GM19372 (cell line): ENCODE data around the gene CUL1.

Source experiments
- ATAC-seq: cut with Tn5 transposase; IDR thresholded peaks from one replicate; pipeline ENCODE4 v1.9.1; 2021; ENCODE audit warnings: mild to moderate bottlenecking, low read depth, moderate library complexity; ENCODE audit not compliant: unreplicated experiment

CUL1 gene

GRCh38 chr7:148750442-148751355, 52.0 kb downstream of the CUL1 start:
- no peak for ATAC-seq

- no peak for ATAC-seq
These were observed 54.5 kb downstream of the CUL1 start for GRCh38 chr7:148753224-148753623.

DNA sequence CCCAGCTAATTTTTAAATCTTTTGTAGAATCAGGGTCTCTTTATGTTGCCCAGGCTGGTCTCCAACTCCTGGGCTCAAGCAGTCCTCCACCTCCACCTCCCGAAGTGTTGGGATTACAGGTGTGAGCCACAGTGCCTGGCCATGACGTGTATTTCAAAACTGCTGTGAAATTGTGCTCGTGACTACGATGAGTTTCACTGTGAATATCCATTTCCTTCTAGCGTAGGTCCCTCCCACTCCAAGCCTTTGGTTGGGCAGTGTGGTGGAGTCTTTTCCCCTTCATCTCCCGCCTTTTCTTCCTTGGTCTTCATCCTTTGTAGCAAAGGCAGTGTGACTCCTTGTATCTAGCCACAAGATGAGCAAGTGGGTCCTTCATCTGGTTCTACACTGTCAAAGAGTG, 56.2 kb downstream of the CUL1 start:
- no peak for ATAC-seq

- ATAC-seq, result no peak
These were observed 63.0 kb downstream of the CUL1 start for GRCh38 chr7:148761499-148762278.

- ATAC-seq, result no peak
These were observed 64.9 kb downstream of the CUL1 start for GRCh38 chr7:148763622-148764021.

DNA sequence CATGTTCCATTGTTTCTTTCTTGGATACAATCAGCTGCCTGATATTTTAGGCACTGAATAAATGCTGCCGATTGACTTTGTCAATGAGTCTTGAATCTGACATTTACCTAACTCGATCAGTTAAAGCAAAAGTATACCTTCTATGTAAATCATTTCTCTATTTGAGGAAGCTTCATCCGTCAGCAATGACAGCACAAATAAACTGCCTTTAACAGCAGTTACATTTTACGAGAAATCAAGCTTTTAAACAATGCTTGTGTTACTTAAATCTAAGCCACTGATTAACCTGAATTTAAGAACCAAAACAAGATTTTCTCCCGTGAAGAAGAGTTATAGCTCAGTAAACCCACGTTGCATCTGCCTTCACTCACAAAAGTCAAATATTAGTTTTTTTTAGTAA, 71.3 kb downstream of the CUL1 start:
- ATAC-seq, result no peak

DNA sequence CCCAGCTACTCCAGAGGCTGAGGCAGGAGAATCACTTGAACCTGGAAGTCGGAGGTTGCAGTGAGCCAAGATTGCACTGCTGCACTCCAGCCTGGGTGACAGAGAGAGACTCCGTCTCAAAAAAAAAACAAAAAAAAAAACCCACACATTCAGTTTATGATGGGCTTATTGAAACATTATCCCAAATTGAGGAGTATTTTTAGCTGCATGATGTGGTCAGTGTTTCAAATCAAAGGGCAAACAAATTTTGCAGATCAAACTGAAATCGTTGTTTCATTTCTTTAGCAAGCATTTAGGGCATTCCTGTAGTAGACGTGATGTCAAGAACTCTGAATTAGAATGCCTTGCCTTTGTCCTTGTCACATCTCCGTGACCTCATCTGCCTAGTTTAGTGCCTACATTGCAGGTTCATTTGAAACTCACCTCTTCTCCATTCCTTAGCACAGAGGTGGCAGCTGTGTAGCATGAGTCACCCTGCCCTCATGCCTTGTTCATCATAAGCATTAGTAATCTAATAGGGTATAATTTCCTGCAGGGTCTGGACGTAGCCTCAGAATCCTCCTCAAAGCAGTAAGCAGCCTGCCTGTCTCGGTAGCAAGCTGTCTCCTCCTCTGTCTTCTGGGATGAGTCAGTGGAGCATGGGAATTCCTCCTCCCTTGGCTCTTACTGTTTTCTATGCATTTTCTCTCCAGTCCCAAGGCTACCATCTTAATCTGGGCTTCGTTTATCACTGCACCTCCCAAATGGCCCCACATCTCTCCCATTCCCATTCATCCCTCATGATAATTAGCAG, 73.8 kb downstream of the CUL1 start:
- no peak for ATAC-seq

DNA sequence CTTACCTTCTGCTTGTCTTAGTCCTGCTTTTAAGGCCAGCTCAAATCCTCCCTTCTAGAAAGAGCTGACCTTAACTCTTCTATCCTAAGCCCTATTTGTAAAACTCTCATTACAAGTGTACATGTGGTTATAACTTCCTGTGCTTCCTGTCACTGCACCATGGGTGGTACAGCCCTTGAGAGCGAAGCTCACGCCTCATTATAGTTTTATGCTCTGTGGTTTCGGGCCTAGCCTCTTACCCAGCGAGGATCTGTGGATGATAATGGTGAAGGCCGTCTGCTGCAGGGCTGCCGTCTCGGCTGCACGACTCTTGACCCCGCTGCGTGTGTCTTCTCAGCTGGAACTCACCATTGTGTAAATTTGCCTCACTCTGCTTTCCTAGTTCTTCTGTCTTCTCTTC, 74.6 kb downstream of the CUL1 start:
- ATAC-seq, result peak; percentile 79

- ATAC-seq, result no peak
These were observed 75.8 kb downstream of the CUL1 start for GRCh38 chr7:148774471-148774870.

- no peak for ATAC-seq
These were observed 84.2 kb downstream of the CUL1 start for GRCh38 chr7:148782757-148783456.

- ATAC-seq, result no peak
These were observed 85.3 kb downstream of the CUL1 start for GRCh38 chr7:148783801-148784527.

DNA sequence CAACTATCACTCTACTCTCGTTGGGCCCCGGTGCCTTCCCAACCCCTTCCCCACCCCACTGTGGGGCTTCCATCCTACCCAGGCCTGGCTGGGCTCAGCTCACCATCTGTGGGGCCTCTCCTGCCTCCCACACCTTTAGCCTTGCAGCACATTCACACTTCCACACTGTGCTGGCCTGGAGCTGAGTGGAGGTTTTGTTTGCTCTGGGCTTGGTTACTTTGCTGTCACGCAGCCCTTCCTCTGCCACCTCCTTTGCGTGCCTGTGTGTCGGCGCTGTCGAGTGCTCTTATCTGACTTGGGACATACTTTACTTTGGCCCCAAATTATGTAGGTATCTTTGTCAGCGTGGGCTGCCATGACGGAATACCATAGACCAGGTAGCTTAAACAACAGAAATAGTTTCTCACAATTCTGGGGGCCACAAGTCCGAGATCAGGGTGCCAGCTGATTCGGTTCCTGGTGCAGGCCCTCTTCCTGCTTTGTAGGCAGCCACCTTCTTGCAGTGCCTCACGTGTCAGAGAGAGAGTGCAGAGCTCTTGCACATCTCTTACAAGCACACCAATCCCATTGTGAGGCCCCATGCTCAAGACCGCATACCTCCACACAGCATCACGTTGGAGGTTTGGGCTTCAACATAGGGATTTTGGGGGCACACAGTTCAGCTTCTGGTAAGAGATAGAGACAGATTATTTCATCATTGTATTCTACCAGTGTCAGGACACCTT, 89.0 kb downstream of the CUL1 start:
- no peak for ATAC-seq

GRCh38 chr7:148789220-148789619, 90.5 kb downstream of the CUL1 start:
- ATAC-seq, result no peak

- no peak for ATAC-seq
These were observed 91.5 kb downstream of the CUL1 start for GRCh38 chr7:148790131-148790726.

GRCh38 chr7:148790850-148791249, 92.1 kb downstream of the CUL1 start:
- ATAC-seq, result no peak

GRCh38 chr7:148791546-148791945, 92.8 kb downstream of the CUL1 start:
- ATAC-seq, result no peak

GRCh38 chr7:148793590-148793989, 94.9 kb downstream of the CUL1 start:
- no peak for ATAC-seq

GRCh38 chr7:148794476-148794875, 95.8 kb downstream of the CUL1 start:
- ATAC-seq, result no peak

GRCh38 chr7:148796841-148797240, 98.1 kb downstream of the CUL1 start:
- ATAC-seq, result no peak
